Fibroblast of skin of back (primary cell): ENCODE data around the gene TACC2.

ENCODE experiments used
- DNase-seq: peaks from one replicate; pipeline ENCODE4 v3.0.0-alpha.2; 2013

TACC2 gene

GRCh38 chr10:122232769-122233168 lies 243.8 kb downstream of the TACC2 start:
- DNase-seq = peak; percentile 27

GRCh38 chr10:122233857-122234348 lies 244.9 kb downstream of the TACC2 start:
- DNase-seq = no peak

- DNase-seq = no peak
Measured at GRCh38 chr10:122234416-122234815, 245.5 kb downstream of the TACC2 start.

GRCh38 chr10:122236690-122237306 lies 247.8 kb downstream of the TACC2 start:
- DNase-seq = no peak

- no peak for DNase-seq
Measured at GRCh38 chr10:122237331-122237990, 248.5 kb downstream of the TACC2 start.

- DNase-seq = no peak
Measured at GRCh38 chr10:122239578-122240257, 250.8 kb downstream of the TACC2 start.

GRCh38 chr10:122240401-122240800 lies 251.4 kb downstream of the TACC2 start:
- DNase-seq = no peak

GRCh38 chr10:122241836-122242235 lies 252.9 kb downstream of the TACC2 start:
- DNase-seq = no peak

GRCh38 chr10:122243550-122243949 lies 254.6 kb downstream of the TACC2 start:
- DNase-seq = no peak

GRCh38 chr10:122244001-122244975 lies 255.3 kb downstream of the TACC2 start:
- no peak for DNase-seq

GRCh38 chr10:122245136-122245535 lies 256.2 kb downstream of the TACC2 start:
- DNase-seq = no peak

GRCh38 chr10:122245897-122246296 lies 256.9 kb downstream of the TACC2 start:
- DNase-seq = no peak

- no peak for DNase-seq
Measured at GRCh38 chr10:122246830-122247520, 258.0 kb downstream of the TACC2 start.

- DNase-seq = no peak
Measured at GRCh38 chr10:122248356-122249302, 259.7 kb downstream of the TACC2 start.

GRCh38 chr10:122249303-122249850 lies 260.4 kb downstream of the TACC2 start:
- DNase-seq = no peak

GRCh38 chr10:122249991-122250750 lies 261.2 kb downstream of the TACC2 start:
- no peak for DNase-seq

GRCh38 chr10:122251459-122252255 lies 262.7 kb downstream of the TACC2 start:
- no peak for DNase-seq

- DNase-seq = no peak
Measured at GRCh38 chr10:122252805-122253204, 263.8 kb downstream of the TACC2 start.

- no peak for DNase-seq
Measured at GRCh38 chr10:122253605-122254004, 264.6 kb downstream of the TACC2 start.
